HG03159 (cell line): ENCODE results near the gene PLEKHG3.
"Not testable (repeated sequence)": the region's sequence is repeated elsewhere in the genome, so short reads cannot be mapped to it uniquely, and the experiment has no call there.

Experiments
- ATAC-seq: cut with Tn5 transposase; IDR thresholded peaks from one replicate; pipeline ENCODE4 v1.9.1; 2021; ENCODE audit warnings: mild to moderate bottlenecking, moderate library complexity; ENCODE audit not compliant: unreplicated experiment

Gene PLEKHG3

DNA sequence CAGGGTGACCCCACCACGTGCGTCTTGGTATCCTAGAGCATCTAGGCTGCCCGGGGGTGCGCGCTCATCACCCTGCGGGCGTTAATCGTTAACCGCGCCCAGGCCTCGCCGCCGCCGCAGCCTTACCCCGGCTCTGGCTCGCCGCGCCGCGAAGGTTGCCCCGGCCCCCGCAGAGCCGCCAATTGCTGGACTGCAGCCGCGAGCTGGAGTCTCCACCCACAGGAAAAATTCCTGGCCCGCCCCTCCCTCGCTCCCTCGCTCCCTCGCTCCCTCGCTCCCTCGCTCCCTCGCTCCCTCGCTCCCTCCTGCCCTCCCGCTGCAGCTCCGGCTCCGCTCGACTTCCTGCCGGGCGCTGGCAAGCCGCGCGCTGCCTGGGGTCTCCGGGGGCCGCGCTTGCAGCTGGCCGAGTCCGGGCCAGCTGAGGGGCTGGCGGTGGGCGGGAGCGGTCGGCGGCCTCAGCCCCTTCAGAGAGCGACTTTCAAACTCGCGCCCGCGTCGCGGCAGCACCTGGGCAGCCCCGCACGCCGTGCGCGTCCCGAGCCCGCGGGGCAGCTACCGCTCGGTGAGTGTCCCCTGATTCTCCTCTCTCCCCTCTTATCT, at the start of gene PLEKHG3:
TSS of gene PLEKHG3 (plus strand) at position 282 of the 600 bp plus-strand sequence. CDS start 23,208 bp downstream, outside the sequence.
- no peak for ATAC-seq

DNA sequence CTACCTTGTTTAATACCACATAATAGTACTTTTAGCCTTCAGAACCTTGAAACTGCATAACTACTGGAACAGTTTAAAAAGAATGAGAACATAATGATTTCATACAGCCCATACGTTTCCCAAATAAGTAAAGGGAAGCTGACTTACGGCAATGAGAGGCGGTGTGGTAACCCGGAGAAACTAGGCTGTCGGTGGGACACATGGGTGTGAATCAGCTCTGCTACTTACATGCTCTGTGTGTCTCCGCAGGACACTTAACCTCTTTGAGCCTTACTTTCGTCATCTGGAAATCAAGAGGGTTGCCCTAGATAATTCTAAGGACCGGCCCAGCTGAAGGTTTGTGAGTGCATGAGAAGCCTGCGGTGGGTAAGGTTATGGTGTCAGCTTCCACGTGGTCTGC, 49.3 kb upstream of the PLEKHG3 start:
- no peak for ATAC-seq

GRCh38 chr14:64656986-64657385, 47.2 kb upstream of the PLEKHG3 start:
- no peak for ATAC-seq

DNA sequence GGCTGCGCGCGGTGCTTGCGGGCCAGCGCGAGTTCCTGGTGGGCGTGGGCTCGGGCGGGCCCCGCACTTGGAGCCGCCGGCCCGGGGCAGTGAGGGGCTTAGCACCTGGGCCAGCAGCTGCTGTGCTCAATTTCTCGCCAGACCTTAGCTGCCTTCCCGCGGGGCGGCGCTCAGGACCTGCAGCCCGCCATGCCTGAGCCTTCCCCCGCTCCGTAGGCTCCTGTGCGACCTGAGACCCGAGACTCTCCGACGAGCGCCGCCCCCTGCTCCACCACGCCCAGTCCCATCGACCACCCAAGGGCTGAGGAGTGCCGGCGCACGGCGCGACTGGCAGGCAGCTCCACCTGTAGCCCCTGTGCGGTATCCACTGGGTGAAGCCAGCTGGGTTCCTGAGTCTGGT, 46.0 kb upstream of the PLEKHG3 start:
- ATAC-seq = no peak

DNA sequence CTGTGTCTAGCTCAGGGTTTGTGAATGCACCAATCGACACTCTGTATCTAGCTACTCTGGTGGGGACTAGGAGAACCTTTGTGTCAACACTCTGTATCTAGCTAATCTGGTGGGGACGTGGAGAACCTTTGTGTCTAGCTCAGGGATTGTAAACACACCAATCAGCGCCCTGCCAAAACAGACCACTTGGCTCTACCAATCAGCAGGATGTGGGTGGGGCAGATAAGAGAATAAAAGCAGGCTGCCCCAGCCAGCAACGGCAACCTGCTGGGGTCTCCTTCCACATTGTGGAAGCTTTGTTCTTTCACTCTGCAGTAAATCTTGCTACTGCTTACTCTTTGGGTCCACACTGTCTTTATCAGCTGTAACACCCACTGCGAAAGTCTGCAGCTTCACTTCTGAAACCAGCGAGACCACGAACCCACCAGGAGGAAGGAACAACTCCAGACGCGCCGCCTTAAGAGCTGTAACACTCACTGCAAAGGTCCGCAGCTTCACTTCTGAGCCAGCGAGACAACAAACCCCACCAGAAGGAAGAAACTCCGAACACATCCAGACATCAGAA, 45.4 kb upstream of the PLEKHG3 start:
- not testable (repeated sequence) for ATAC-seq

DNA sequence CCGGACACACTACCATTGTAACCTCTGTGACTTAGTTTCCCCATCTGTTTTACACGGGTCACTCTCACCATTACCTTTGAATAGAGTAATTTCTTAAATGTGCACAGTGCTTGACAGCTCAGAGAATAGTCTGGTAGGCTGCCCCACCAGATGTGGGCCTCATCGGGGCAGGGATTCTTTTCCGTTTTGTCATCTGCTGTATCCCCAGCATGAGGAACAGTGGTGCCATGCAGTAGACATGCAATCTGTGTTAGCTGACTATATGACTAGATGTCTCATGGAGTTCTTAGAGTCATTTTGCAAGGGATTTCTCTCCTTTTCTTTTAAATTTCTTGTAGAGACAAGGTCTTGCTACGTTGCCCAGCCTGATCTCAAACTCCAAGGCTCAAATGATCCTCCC, 44.9 kb upstream of the PLEKHG3 start:
- ATAC-seq = no peak

DNA sequence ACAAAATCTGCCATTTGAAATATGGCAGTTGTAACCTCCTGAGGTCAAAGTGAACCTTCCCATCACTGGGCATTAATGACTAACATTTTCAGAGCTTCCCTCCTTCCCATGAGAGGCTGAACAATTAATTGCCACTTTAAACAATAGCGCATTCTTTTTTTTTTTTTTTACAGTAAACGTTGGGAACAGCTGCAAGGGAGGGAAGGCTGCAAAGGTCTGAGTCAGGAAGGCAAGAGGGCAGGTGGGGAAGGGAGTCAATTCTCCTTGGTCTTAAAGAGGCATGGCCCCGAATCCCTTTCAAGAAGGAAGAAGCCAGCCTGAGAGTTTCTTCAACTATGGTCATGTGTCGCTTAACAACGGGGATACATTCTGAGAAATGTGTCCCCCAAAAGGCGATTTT, 41.0 kb upstream of the PLEKHG3 start:
- no peak for ATAC-seq

DNA sequence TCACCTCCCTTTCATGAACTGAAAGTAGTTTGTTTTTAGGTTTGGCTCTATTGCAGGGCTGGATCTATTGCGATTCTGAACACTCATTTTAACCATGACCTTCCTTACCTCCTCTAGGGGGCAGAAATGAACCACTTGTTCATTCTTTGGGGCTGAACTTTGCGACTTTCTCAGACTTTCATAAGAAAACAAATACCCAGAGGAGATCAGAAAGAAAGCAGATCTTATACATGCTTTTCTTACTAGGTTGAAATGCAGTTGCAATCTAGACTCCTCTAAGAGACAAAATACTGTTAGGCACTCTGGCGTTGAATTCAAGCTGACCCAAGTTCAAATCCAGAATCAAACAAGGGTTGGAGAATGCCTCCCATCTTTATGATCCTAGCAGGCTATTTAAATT, 32.6 kb upstream of the PLEKHG3 start:
- no peak for ATAC-seq

DNA sequence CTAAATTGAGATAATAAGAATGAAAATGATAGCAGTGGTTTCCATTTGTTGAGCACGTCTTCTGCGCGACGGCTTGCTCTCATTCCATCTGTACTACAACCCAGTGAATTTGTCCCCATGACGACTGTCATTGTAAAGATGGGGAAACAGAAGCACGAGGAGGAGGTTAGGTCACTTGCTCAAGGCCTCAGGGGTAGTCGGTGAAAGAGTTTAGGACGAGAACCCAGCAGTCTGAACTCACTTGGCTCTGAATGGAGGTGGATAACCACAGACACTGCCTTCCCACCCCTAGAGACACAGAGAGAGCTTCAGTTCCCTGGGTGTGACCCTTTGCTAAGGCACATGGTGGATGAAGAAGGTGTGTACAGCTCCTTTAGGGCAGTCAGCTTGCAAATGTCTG, 30.9 kb upstream of the PLEKHG3 start:
- ATAC-seq = no peak

- ATAC-seq = no peak
Measured at GRCh38 chr14:64673748-64674147, 30.5 kb upstream of the PLEKHG3 start.

DNA sequence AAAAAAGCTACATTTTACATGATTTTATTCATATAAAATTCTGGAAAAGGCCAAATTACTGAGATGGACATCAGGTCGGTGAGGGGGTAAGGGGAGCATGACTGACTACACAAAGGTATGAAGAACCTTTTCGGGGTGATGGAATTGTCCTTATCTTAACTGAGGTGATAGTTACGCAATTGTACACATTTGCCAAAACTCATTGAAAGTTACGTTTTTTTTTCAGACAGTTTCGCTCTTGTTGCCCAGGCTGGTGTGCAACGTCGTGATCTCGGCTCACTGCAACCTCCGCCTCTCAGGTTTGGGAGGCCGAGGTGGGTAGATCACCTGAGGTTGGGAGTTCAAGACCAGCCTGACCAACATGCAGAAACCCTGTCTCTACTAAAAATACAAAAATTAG, 29.4 kb upstream of the PLEKHG3 start:
- no peak for ATAC-seq

GRCh38 chr14:64675312-64675711, 28.9 kb upstream of the PLEKHG3 start:
- ATAC-seq = no peak

DNA sequence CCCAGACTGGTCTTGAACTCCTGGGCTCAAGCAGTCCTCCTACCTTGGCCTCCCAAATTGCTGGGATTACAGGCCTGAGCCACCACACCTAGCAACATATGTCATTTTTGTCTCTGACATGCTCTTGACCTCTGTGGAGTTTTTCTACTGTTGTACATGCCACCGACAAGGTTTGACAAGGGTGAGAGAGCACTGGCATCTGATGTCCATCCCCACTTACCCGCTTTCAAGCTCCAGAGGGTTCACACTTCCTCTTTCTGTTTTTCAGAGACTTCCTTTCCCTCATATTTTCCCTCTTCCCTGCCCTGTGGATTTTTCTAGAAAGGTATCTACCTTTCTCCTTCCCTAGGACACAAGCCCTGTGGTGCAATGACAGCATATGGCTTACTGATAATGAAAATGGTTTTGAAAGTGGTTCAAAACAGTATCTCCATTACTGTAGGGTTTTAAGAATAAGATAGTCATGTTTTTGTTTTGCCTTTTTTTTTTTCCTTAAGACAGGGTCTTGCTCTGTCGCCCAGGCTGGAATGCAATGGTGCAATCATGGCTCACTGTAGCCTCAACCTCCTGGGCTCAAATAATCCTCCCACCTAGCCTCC, 27.7 kb upstream of the PLEKHG3 start:
- no peak for ATAC-seq

DNA sequence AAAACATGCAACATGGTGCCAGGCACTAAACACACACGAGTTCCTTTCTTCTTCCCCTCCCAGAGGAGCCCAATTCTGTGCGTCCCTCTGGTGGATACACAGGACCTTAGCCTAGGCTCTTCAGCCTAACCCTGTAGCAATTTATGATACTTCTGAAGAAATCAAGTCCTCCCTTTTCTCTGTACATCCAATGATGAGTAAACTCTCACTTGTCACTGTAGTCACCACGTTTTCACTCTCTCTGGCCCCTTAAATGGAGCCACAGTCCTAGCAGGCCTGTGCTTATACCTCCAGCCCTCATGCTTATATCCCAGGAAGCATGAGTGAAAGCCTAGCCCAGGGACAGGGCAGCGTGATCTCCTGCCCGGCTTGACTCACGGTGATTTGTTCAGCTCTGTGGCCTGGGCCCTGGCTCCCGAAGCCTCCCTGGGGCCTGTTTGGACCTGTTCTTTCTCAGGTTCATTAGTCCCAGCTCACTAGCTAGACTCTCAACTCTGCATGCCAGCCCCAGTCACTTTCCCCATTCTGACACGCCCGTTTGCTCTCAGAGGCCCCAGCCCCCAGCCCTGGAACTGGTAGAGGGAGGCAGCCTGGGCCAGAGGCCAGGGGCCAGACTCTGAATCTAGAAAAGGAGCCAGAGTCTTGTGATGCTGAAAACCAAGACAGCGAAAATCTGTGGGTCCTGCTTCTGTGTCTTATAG, 24.1 kb upstream of the PLEKHG3 start:
- ATAC-seq = no peak

DNA sequence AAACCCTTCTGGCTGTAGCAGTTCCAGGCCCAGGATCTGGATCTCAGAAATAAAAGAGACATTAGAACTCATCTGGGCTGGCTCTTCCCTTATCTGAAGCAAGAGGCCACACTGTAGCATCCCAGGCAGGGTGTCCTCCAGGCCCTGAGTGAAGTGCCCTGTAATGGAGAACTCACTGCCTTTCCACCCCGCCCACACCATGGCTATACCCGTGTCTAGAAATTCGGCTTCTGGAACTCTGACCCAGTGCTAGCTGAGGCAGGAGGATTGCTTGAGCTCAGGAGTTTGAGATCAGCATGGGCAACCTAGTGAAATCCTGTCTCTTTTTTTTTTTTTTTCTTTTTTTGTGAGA, 23.5 kb upstream of the PLEKHG3 start:
- no peak for ATAC-seq

DNA sequence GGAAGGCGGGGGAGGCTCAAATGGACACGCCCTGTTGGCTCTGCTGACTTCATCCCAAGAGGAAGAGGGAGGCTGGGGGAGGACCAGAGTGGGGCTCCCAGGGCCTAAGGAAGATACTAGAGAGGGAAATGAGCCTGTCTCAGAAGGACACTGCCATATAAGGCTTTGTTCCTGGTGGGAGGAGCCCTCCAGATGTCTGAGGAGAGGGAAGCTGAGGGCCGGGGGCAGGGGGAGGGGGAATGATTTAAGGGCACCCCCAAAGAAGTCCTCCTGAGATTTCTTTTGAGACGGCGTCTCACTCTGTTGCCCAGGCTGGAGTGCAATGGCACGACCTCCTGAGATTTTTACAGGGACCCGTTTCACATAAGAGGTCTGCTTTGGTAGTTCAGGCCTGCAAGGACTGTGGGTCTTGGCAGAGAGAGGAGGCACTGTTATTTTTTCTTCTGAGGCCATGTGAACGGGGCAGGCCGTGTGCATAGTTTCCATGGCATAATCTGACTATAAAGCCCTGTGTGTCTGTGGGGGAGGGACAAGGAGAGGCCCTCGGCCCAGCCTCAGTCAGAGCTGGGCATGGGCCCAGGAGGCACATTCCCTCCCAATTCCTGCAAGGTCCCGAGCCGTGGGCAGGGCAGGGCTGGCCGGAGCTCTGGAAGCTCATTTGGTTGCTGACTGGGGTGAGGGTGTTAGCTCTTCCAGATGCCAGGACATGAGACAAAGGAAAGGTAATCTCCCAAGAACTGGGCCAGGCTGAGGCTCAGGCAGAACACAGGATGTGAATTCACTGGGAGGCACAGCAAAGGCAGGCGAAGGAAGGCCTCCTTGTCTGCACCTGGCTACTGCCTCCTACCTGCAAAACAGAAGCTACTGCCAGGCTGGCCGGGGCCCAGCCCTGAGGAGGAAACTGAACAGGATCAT, 22.2 kb upstream of the PLEKHG3 start:
- ATAC-seq = no peak

GRCh38 chr14:64682843-64683242, 21.4 kb upstream of the PLEKHG3 start:
- ATAC-seq = no peak

- ATAC-seq = no peak
Measured at GRCh38 chr14:64683264-64683663, 21.0 kb upstream of the PLEKHG3 start.

GRCh38 chr14:64684091-64684490, 20.1 kb upstream of the PLEKHG3 start:
- no peak for ATAC-seq

DNA sequence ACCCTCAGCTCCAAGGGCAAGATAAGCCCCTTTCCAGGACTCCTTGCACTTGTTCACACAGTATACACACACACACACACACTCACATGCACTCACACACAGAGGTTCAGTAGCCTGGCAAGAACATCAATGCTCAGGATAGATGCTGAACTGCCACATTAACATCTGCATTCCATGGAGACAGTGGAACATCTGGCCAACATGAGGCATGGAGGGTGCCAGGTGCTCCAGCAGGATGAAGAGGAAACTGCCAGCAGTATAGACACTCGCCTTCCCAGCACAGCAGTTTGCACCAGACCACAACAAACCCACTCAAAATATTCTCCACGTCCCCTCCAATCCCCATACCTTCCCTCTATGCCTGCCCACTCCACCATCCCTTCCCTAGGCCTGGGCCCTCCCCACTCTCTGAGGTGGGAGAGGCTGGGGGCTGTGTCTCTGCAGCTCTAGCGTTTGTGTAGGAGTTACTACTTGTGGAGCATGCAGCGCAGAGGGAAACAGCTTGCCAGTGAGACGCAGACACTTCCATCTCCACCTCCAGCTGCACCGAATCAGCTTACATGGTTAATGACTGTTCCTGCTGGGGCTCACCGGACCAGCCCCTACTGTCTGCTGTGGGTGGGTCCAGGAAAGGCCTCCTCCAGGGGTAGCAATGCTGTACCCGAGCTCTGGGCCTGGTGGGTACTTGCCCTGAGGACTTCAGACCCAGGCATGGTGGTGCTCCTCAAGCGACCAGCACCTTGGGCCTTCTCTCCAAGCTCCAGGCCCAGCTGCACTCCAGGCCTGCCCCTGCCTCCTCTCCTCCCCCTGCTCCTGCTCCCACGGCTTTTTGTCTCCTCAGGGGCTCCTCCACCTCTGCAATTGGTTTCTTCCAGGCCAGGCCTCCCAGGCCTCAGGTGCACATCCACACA, 18.6 kb upstream of the PLEKHG3 start:
- ATAC-seq = no peak
